Measurements from ENCODE around the gene RASL10A.

Gene RASL10A

GRCh38 chr22:29337631-29338284, 22.3 kb upstream of the RASL10A start:
- Histone ChIP-seq H3K9ac (ENCODE audit: low read length) (no peak overlapping the region), H3K9me3 (ENCODE audit: control insufficient read depth, low read length) (no peaks in the 10 kb centered on the region), H3K4me3 (ENCODE audit: low read length) (no peak overlapping the region), H3K4me1 (ENCODE audit: control insufficient read depth, insufficient read depth, low read length) (peaks cover 7% of the 10 kb centered on the region), H3K27me3 (replicated peaks; ENCODE audit: control insufficient read depth, insufficient read depth, low read length) (no peaks in the 10 kb centered on the region), H3K36me3 (ENCODE audit: control insufficient read depth, insufficient read depth, low read length, severe bottlenecking) (peaks cover 67% of the 10 kb centered on the region)
- DNase-seq (ENCODE audit: low read depth): no peak

- Histone ChIP-seq H3K36me3 (ENCODE audit: control insufficient read depth, insufficient read depth, low read length, severe bottlenecking) (peaks cover 58% of the 10 kb centered on the region), H3K27me3 (replicated peaks; ENCODE audit: control insufficient read depth, insufficient read depth, low read length) (no peaks in the 10 kb centered on the region)
- no peak for DNase-seq (ENCODE audit: low read depth)
These were observed 21.4 kb upstream of the RASL10A start for GRCh38 chr22:29336751-29337490.

GRCh38 chr22:29335656-29336055, 20.2 kb upstream of the RASL10A start:
- DNase-seq (ENCODE audit: low read depth): no peak
- Histone ChIP-seq H3K9me3 (ENCODE audit: control insufficient read depth, low read length) (no peaks in the 10 kb centered on the region), H3K4me3 (ENCODE audit: low read length) (no peak overlapping the region), H3K9ac (ENCODE audit: low read length) (no peak overlapping the region), H3K36me3 (ENCODE audit: control insufficient read depth, insufficient read depth, low read length, severe bottlenecking) (peaks cover 55% of the 10 kb centered on the region), H3K4me1 (ENCODE audit: control insufficient read depth, insufficient read depth, low read length) (peaks cover 15% of the 10 kb centered on the region), H3K27me3 (replicated peaks; ENCODE audit: control insufficient read depth, insufficient read depth, low read length) (no peaks in the 10 kb centered on the region)

More at GRCh38 chr22:29336751-29337490, 21.4 kb upstream of the RASL10A start:
- no peak overlapping the region for H3K4me3 ChIP-seq (ENCODE audit: low read length)
- no peaks in the 10 kb centered on the region for H3K9me3 ChIP-seq (ENCODE audit: control insufficient read depth, low read length)
- peaks cover 7% of the 10 kb centered on the region for H3K4me1 ChIP-seq (ENCODE audit: control insufficient read depth, insufficient read depth, low read length)
- no peak overlapping the region for H3K9ac ChIP-seq (ENCODE audit: low read length)

GRCh38 chr22:29334696-29335344, 19.3 kb upstream of the RASL10A start:
- H3K4me1 ChIP-seq (ENCODE audit: control insufficient read depth, insufficient read depth, low read length): peaks cover 17% of the 10 kb centered on the region
- no peak overlapping the region for H3K4me3 ChIP-seq (ENCODE audit: low read length)
- peaks cover 50% of the 10 kb centered on the region for H3K36me3 ChIP-seq (ENCODE audit: control insufficient read depth, insufficient read depth, low read length, severe bottlenecking)
- no peak for DNase-seq (ENCODE audit: low read depth)
- H3K27me3 ChIP-seq (replicated peaks; ENCODE audit: control insufficient read depth, insufficient read depth, low read length): no peaks in the 10 kb centered on the region
- H3K9me3 ChIP-seq (ENCODE audit: control insufficient read depth, low read length): no peaks in the 10 kb centered on the region
- H3K9ac ChIP-seq (ENCODE audit: low read length): no peak overlapping the region

GRCh38 chr22:29334148-29334547, 18.7 kb upstream of the RASL10A start:
- Histone ChIP-seq H3K9me3 (ENCODE audit: control insufficient read depth, low read length) (no peaks in the 10 kb centered on the region), H3K36me3 (ENCODE audit: control insufficient read depth, insufficient read depth, low read length, severe bottlenecking) (peaks cover 52% of the 10 kb centered on the region), H3K27me3 (replicated peaks; ENCODE audit: control insufficient read depth, insufficient read depth, low read length) (no peaks in the 10 kb centered on the region), H3K4me1 (ENCODE audit: control insufficient read depth, insufficient read depth, low read length) (peaks cover 17% of the 10 kb centered on the region), H3K9ac (ENCODE audit: low read length) (no peak overlapping the region), H3K4me3 (ENCODE audit: low read length) (no peak overlapping the region)
- no peak for DNase-seq (ENCODE audit: low read depth)

- no peaks in the 10 kb centered on the region for H3K27me3 ChIP-seq (replicated peaks; ENCODE audit: control insufficient read depth, insufficient read depth, low read length)
- DNase-seq (ENCODE audit: low read depth): no peak
- peaks cover 47% of the 10 kb centered on the region for H3K36me3 ChIP-seq (ENCODE audit: control insufficient read depth, insufficient read depth, low read length, severe bottlenecking)
- H3K9me3 ChIP-seq (ENCODE audit: control insufficient read depth, low read length): no peaks in the 10 kb centered on the region
- H3K9ac ChIP-seq (ENCODE audit: low read length): no peak overlapping the region
- peaks cover 17% of the 10 kb centered on the region for H3K4me1 ChIP-seq (ENCODE audit: control insufficient read depth, insufficient read depth, low read length)
- no peak overlapping the region for H3K4me3 ChIP-seq (ENCODE audit: low read length)
These were observed 17.5 kb upstream of the RASL10A start for GRCh38 chr22:29332886-29333496.

- H3K4me1 ChIP-seq (ENCODE audit: control insufficient read depth, insufficient read depth, low read length): peaks cover 14% of the 10 kb centered on the region
- DNase-seq (ENCODE audit: low read depth): no peak
- H3K36me3 ChIP-seq (ENCODE audit: control insufficient read depth, insufficient read depth, low read length, severe bottlenecking): peaks cover 55% of the 10 kb centered on the region
- no peak overlapping the region for H3K9ac ChIP-seq (ENCODE audit: low read length)
- H3K9me3 ChIP-seq (ENCODE audit: control insufficient read depth, low read length): no peaks in the 10 kb centered on the region
- H3K4me3 ChIP-seq (ENCODE audit: low read length): no peak overlapping the region
- no peaks in the 10 kb centered on the region for H3K27me3 ChIP-seq (replicated peaks; ENCODE audit: control insufficient read depth, insufficient read depth, low read length)
These were observed 16.3 kb upstream of the RASL10A start for GRCh38 chr22:29331658-29332300.

- Histone ChIP-seq H3K9ac (ENCODE audit: low read length) (no peak overlapping the region), H3K9me3 (ENCODE audit: control insufficient read depth, low read length) (no peaks in the 10 kb centered on the region), H3K27me3 (replicated peaks; ENCODE audit: control insufficient read depth, insufficient read depth, low read length) (no peaks in the 10 kb centered on the region), H3K4me3 (ENCODE audit: low read length) (no peak overlapping the region), H3K4me1 (ENCODE audit: control insufficient read depth, insufficient read depth, low read length) (peaks cover 11% of the 10 kb centered on the region), H3K36me3 (ENCODE audit: control insufficient read depth, insufficient read depth, low read length, severe bottlenecking) (peaks cover 57% of the 10 kb centered on the region)
- no peak for DNase-seq (ENCODE audit: low read depth)
These were observed 15.7 kb upstream of the RASL10A start for GRCh38 chr22:29331213-29331612.

GRCh38 chr22:29330753-29331152, 15.3 kb upstream of the RASL10A start:
- no peaks in the 10 kb centered on the region for H3K9me3 ChIP-seq (ENCODE audit: control insufficient read depth, low read length)
- H3K4me1 ChIP-seq (ENCODE audit: control insufficient read depth, insufficient read depth, low read length): peaks cover 10% of the 10 kb centered on the region
- DNase-seq (ENCODE audit: low read depth): no peak
- H3K4me3 ChIP-seq (ENCODE audit: low read length): no peak overlapping the region
- H3K36me3 ChIP-seq (ENCODE audit: control insufficient read depth, insufficient read depth, low read length, severe bottlenecking): peaks cover 53% of the 10 kb centered on the region
- no peaks in the 10 kb centered on the region for H3K27me3 ChIP-seq (replicated peaks; ENCODE audit: control insufficient read depth, insufficient read depth, low read length)
- no peak overlapping the region for H3K9ac ChIP-seq (ENCODE audit: low read length)

- H3K36me3 ChIP-seq (ENCODE audit: control insufficient read depth, insufficient read depth, low read length, severe bottlenecking): peaks cover 49% of the 10 kb centered on the region
- H3K27me3 ChIP-seq (replicated peaks; ENCODE audit: control insufficient read depth, insufficient read depth, low read length): no peaks in the 10 kb centered on the region
- H3K4me1 ChIP-seq (ENCODE audit: control insufficient read depth, insufficient read depth, low read length): peaks cover 10% of the 10 kb centered on the region
- no peaks in the 10 kb centered on the region for H3K9me3 ChIP-seq (ENCODE audit: control insufficient read depth, low read length)
- no peak overlapping the region for H3K9ac ChIP-seq (ENCODE audit: low read length)
- no peak overlapping the region for H3K4me3 ChIP-seq (ENCODE audit: low read length)
- no peak for DNase-seq (ENCODE audit: low read depth)
These were observed 14.8 kb upstream of the RASL10A start for GRCh38 chr22:29330291-29330690.

- Histone ChIP-seq H3K9ac (ENCODE audit: low read length) (no peak overlapping the region), H3K36me3 (ENCODE audit: control insufficient read depth, insufficient read depth, low read length, severe bottlenecking) (peaks cover 48% of the 10 kb centered on the region), H3K27me3 (replicated peaks; ENCODE audit: control insufficient read depth, insufficient read depth, low read length) (no peaks in the 10 kb centered on the region), H3K4me1 (ENCODE audit: control insufficient read depth, insufficient read depth, low read length) (peaks cover 10% of the 10 kb centered on the region), H3K9me3 (ENCODE audit: control insufficient read depth, low read length) (no peaks in the 10 kb centered on the region), H3K4me3 (ENCODE audit: low read length) (no peak overlapping the region)
- no peak for DNase-seq (ENCODE audit: low read depth)
These were observed 14.1 kb upstream of the RASL10A start for GRCh38 chr22:29329581-29329980.
